Activated CD8-positive, alpha-beta memory T cell treated with anti-CD3 and anti-CD28 coated beads, Interleukin-2, amount 50 U/mL, for 1 hour (primary cell): ENCODE results near the gene RPL29.

ENCODE experiments used
- DNase-seq: peaks from one replicate; pipeline ENCODE4 v3.0.0-alpha.2; 2020; ENCODE audit errors: extremely low read depth

The RPL29 gene

GRCh38 chr3:51966016-51966415 lies 29.7 kb downstream of the RPL29 start:
- no peak for DNase-seq

- no peak for DNase-seq
These were observed 31.2 kb downstream of the RPL29 start for GRCh38 chr3:51964521-51964920.

DNA sequence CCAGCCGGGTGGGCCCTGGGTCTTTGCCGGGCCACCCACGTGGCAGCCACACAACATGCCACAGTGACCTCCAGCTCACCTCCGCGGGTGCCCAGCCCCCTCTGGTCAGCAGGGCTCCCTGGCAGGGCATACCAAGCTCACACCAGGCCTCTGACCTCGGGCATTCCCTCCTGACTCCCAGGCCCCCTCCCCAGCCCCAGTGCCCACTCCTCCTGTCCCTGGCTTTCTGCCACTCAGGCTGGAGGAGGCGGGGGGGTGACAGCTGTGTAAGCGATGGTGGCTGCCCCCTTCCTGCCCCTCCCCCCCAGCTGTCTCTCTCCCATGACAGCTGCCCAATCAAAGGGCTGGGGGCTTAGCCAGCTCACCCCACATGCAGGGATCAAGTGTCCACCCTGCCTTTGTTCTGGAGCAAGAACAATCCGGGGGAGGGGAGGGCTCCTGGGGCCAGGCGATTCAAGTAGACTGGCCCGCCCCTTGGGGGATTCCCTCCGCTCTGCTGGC lies 31.7 kb downstream of the RPL29 start:
- DNase-seq, result no peak

- no peak for DNase-seq
These were observed 32.7 kb downstream of the RPL29 start for GRCh38 chr3:51962854-51963530.

DNA sequence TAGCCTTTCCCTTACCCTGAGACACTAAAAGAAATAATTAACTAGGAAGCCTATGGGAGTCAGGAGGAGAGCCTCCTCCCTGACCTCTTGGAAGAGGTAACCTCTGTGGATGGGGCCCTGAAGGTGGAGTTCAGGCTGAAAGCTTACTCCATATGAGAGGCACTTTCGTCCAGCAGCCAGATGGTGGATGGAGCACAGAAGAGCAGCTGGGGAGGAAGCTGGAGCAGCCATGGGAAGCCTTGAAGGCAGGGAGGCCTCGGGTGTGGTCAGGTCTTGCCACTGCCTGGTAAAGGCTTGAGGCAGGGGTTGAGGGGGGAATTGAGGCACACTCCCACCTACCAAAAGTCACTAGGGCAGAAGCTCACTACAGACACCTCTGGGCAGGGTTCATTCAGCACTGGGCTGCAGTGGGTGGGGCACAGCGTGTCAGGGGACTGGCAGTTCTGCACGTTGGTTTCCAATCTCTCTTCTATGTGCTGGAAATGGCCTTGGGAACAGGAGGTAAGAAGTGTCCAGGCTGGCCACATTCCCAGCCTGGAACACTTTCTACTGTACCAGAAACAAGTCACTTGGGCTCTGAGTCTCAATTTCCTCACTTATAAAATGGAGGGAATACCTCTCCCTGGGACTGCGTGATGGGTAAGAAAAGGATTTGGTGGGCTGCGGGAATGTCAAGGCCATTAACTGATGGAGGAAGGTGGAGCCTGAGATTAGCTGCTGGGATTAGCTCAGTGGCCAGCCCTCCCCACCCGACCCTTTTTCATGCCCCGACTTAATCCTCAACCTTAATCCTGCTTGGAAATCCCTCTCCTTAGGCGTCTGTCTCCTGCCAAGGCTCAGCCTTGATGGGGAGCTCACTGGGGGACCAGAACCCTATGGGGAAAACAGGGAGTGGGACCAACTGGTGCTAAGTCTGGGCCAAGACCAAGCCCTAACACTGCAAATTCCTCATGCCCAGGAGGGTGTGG lies 33.8 kb downstream of the RPL29 start:
- DNase-seq, result no peak

- no peak for DNase-seq
These were observed 34.7 kb downstream of the RPL29 start for GRCh38 chr3:51961011-51961410.

DNA sequence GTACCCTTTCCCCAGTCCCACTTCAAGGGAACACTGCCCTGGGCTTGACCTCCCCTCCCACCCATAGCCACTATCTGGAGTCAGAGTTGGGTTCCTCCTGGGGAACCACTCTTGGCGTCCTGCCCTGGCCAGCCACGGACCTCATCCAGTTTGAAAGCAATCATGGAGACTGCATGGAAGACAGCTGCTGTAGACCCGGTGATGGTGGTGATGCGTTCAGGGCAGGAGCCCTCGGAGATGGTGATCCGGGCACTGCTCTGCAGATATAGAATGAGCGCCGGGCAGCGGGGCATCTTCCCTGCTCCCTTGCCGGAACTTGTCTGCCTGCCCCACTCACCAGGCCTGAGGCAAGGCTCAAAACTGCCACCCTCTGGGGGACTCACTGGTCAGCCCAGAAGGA lies 35.3 kb downstream of the RPL29 start:
- DNase-seq, result no peak

DNA sequence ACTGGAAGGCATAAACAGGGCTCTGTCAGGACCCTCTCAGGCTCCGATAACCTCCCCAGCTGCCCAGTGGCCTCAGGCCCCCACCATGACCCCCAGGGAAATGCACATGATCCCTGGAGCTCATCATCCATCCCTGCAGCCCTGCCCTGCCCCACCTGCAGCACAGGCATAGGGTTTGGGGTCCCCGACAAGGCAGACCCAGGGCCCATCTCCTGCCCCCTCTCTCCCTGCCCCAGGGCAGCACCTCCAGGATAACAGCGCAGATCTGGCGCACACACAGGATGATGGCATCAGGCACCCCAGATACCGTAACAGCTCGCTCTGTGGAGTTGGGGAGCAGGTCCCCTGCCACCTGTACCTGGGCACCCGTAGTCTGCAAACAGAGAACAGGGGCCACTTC lies 36.0 kb downstream of the RPL29 start:
- no peak for DNase-seq

- no peak for DNase-seq
These were observed 36.8 kb downstream of the RPL29 start for GRCh38 chr3:51958603-51959521.

- no peak for DNase-seq
These were observed 38.0 kb downstream of the RPL29 start for GRCh38 chr3:51957520-51958205.

DNA sequence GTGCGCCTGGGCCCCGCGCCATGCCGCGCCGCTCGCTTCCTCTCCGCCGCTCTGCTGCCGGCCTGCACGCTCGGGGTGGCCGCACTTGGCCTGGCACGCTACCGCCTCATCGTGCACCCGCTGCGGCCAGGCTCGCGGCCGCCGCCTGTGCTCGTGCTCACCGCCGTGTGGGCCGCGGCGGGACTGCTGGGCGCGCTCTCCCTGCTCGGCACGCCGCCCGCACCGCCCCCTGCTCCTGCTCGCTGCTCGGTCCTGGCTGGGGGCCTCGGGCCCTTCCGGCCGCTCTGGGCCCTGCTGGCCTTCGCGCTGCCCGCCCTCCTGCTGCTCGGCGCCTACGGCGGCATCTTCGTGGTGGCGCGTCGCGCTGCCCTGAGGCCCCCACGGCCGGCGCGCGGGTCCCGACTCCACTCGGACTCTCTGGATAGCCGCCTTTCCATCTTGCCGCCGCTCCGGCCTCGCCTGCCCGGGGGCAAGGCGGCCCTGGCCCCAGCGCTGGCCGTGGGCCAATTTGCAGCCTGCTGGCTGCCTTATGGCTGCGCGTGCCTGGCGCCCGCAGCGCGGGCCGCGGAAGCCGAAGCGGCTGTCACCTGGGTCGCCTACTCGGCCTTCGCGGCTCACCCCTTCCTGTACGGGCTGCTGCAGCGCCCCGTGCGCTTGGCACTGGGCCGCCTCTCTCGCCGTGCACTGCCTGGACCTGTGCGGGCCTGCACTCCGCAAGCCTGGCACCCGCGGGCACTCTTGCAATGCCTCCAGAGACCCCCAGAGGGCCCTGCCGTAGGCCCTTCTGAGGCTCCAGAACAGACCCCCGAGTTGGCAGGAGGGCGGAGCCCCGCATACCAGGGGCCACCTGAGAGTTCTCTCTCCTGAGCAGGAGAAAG lies 39.6 kb downstream of the RPL29 start:
- no peak for DNase-seq

GRCh38 chr3:51955175-51955892 lies 40.4 kb downstream of the RPL29 start, which contains the start of gene GPR62:
TSS of gene GPR62 (plus strand) at chr3:51955381. CDS start at chr3:51955653, 272 bp downstream.
- no peak for DNase-seq

DNA sequence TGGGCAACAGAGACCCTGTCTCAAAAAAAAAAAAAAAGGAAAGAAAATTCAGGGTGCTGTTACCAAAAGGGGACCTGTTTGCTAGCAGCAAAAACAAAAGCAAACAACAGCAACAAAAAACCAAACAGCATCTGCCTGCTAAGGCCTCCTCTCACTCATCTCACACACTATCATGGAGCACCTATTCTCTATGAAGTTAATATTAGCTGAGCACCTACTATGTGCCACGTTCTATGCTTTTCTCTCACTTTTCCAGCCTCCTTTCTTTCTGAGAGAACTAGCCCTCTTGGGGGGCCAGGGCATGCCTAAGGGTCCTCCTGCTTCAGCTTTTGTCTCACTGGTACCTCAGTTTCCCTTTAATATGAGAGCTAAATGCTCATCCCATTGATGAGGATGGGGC lies 41.0 kb downstream of the RPL29 start:
- no peak for DNase-seq

- DNase-seq, result no peak
These were observed 41.6 kb downstream of the RPL29 start for GRCh38 chr3:51954105-51954504.

GRCh38 chr3:51953445-51953844 lies 42.2 kb downstream of the RPL29 start:
- DNase-seq, result no peak

GRCh38 chr3:51950899-51951298 lies 44.8 kb downstream of the RPL29 start:
- DNase-seq, result no peak

- DNase-seq, result no peak
These were observed 46.6 kb downstream of the RPL29 start for GRCh38 chr3:51949121-51949520.

- no peak for DNase-seq
These were observed 47.6 kb downstream of the RPL29 start for GRCh38 chr3:51948016-51948580.
